Activated T-helper 2 cell treated with anti-CD3 and anti-CD28 coated beads, Interferon-gamma antibody, Interleukin-2, Interleukin-4, amounts not matched to agents 10 μg/mL and 5 μg/mL and 100 μg/mL, durations not matched to agents 14 hours and 24 hours and 36 hours (primary cell): Measurements from ENCODE around the gene PAPOLB. TPM values are rescaled to one million over a fixed set of nuclear protein-coding genes. Genes with fewer than 3 reads are reported as not detected.

ENCODE experiments used
- DNase-seq: peaks from one replicate; pipeline ENCODE4 v3.0.0; 2021; ENCODE audit warnings: low spot score
- H3K27ac Mint-ChIP-seq: one replicate; pipeline ENCODE4 v1.8.0; 2021; ENCODE audit warnings: mixed read lengths
- H3K27me3 Mint-ChIP-seq: one replicate; pipeline ENCODE4 v1.8.0; 2021; ENCODE audit warnings: low read depth, mixed read lengths
- H3K36me3 Mint-ChIP-seq: one replicate; pipeline ENCODE4 v1.8.0; 2021; ENCODE audit warnings: low read depth, mixed read lengths
- H3K4me1 Mint-ChIP-seq: one replicate; pipeline ENCODE4 v1.8.0; 2021; ENCODE audit warnings: low read depth, mixed read lengths
- H3K4me3 Mint-ChIP-seq: one replicate; pipeline ENCODE4 v1.8.0; 2021; ENCODE audit warnings: low read depth, mild to moderate bottlenecking, moderate library complexity, mixed read lengths
- H3K9me3 Mint-ChIP-seq: one replicate; pipeline ENCODE4 v1.8.0; 2021; ENCODE audit warnings: mixed read lengths
- intact Hi-C: fragments of 100-400 bp; cut with micrococcal nuclease; formaldehyde crosslinking; loops from one replicate; pipeline ENCODE4 v1.15.1; 2023
- total RNA-seq: library from RNA; stranded (reverse); gene quantifications from 2 replicates; pipeline ENCODE4 v1.2.3, GENCODE V29; 2022

The PAPOLB gene
- total RNA-seq, 1 donor from 2014 or later, result not detected

- no peak for DNase-seq
- no peaks in the 10 kb centered on the region for H3K4me1 Mint-ChIP-seq
- H3K4me3 Mint-ChIP-seq, result no peak overlapping the region
- H3K36me3 Mint-ChIP-seq, result no peaks in the 10 kb centered on the region
- no peaks in the 10 kb centered on the region for H3K9me3 Mint-ChIP-seq
- H3K27ac Mint-ChIP-seq, result no peak overlapping the region
- intact Hi-C loops, result no loop called here
- H3K27me3 Mint-ChIP-seq, result no peaks in the 10 kb centered on the region
These were observed 40.8 kb downstream of the PAPOLB start for GRCh38 chr7:4820967-4821471.

DNA sequence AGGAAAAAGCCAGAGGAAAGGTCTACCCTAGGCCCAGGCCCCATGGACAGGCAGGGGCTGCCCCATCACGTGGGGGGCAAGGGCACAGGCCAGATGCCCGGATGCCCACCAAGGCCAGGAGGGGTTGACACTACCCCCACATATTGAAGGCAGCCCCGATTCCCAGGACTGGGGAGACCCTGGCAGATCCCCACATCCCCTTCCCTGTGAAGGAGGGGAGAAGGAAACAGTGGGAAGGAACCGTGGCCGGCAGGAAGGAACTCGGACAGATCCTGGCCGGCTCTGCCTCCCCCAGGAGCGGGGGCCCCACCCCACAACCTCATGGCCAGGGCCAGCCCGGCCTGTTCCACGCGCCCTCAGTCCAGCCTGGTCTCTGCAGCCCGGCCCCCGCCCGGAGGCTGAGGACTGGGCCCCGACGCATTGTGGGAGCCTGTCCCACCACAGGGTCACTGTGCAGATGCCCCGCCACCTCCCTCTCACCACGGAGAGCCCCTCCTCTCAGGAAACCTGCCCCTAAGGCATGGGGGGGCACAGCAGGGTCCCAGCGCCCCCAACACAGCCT is 41.3 kb downstream of the PAPOLB start:
- Mint-ChIP-seq H3K9me3 (no peaks in the 10 kb centered on the region), H3K4me1 (no peaks in the 10 kb centered on the region), H3K27ac (no peak overlapping the region), H3K4me3 (no peak overlapping the region), H3K36me3 (no peaks in the 10 kb centered on the region), H3K27me3 (no peaks in the 10 kb centered on the region)
- intact Hi-C loops, result no loop called here
- no peak for DNase-seq

- no peak for DNase-seq
- Mint-ChIP-seq H3K4me1 (no peaks in the 10 kb centered on the region), H3K27ac (no peak overlapping the region), H3K9me3 (no peaks in the 10 kb centered on the region), H3K4me3 (no peak overlapping the region), H3K36me3 (no peaks in the 10 kb centered on the region), H3K27me3 (no peaks in the 10 kb centered on the region)
- intact Hi-C loops, result no loop called here
These were observed 42.0 kb downstream of the PAPOLB start for GRCh38 chr7:4819560-4820404.

- intact Hi-C loops, result no loop called here
- no peak for DNase-seq
- Mint-ChIP-seq H3K27ac (no peak overlapping the region), H3K27me3 (peaks cover 5% of the 10 kb centered on the region), H3K36me3 (no peaks in the 10 kb centered on the region), H3K4me1 (no peaks in the 10 kb centered on the region), H3K9me3 (no peaks in the 10 kb centered on the region), H3K4me3 (no peak overlapping the region)
These were observed 43.6 kb downstream of the PAPOLB start for GRCh38 chr7:4818000-4818794.

DNA sequence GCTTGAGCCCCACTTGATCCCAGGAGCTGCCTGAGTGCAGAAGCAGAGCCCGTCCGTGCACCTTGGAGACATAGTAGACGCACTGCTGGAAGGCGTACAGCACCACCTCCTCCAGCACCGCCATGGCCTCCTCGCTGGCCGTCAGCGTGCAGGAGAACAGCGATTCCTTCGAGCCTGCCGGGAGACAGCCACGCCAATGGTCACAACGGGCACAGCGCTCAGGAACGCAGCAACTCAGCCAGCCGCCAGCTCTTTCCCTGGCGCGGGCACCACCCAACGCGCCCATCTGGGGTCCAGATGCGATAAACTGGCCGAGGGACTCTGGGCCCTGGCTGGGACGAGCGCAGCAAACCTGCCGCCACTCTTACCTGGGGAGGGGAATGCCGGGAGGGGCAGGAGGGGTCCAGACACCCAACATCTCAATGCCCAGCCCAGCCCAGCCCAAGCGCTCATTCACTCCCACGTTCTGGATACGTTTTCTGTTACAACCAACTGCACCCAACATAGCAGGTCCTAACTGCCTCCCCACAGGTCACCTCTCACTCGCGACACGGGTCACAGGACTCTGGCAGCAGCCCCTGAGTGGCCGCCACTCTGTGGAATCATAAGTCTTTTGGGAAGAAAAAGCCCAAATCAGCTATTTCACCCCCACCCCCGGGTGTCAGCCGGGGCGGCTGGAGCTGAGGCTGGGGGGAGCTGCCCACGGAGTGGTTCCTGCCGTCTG is 44.5 kb downstream of the PAPOLB start:
- intact Hi-C loops, result no loop called here
- DNase-seq, result no peak
- H3K9me3 Mint-ChIP-seq, result peaks cover 5% of the 10 kb centered on the region
- no peak overlapping the region for H3K4me3 Mint-ChIP-seq
- H3K4me1 Mint-ChIP-seq, result no peaks in the 10 kb centered on the region
- no peak overlapping the region for H3K27ac Mint-ChIP-seq
- H3K36me3 Mint-ChIP-seq, result no peaks in the 10 kb centered on the region
- H3K27me3 Mint-ChIP-seq, result peaks cover 5% of the 10 kb centered on the region

DNA sequence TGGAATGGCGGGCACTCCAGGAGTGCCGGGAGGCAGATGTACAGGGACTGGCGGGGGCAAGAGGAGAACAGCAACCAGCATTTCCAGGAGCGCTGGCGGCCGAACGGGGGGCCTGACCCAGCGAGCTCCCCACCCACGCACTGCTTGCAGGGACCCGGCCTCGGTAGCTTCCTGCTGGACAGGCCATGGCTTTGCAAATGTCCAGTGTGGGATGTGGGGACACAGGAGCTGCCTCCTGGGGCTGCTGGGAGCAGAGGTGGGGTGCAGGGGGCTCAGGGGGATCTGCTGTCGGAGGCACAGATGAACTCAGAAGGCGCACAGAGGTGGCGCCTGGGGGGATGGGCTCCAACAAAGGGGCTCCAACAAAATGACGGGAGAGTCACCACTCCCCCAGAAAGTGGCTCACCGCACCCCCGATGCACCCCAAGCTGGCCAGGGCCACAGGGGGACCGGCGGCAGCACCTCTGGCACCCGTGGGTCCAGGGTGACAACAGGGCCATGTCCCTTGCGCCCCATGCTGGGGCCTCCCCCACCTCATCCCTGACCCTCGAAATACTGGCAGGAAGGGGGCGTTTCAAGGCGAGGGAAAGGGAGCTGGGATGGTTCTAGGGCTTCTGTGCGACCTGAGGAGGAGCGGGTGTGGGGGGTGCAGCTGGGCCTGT is 45.3 kb downstream of the PAPOLB start:
- peaks cover 5% of the 10 kb centered on the region for H3K9me3 Mint-ChIP-seq
- no peaks in the 10 kb centered on the region for H3K4me1 Mint-ChIP-seq
- H3K27ac Mint-ChIP-seq, result no peak overlapping the region
- intact Hi-C loops, result no loop called here
- H3K27me3 Mint-ChIP-seq, result peaks cover 5% of the 10 kb centered on the region
- H3K4me3 Mint-ChIP-seq, result no peak overlapping the region
- no peaks in the 10 kb centered on the region for H3K36me3 Mint-ChIP-seq
- DNase-seq, result no peak

GRCh38 chr7:4815609-4816418 is 46.0 kb downstream of the PAPOLB start:
- DNase-seq, result no peak
- Mint-ChIP-seq H3K36me3 (no peaks in the 10 kb centered on the region), H3K4me1 (no peaks in the 10 kb centered on the region), H3K9me3 (peaks cover 5% of the 10 kb centered on the region), H3K27ac (no peak overlapping the region), H3K4me3 (no peak overlapping the region), H3K27me3 (peaks cover 5% of the 10 kb centered on the region)
- intact Hi-C loops, result no loop called here

DNA sequence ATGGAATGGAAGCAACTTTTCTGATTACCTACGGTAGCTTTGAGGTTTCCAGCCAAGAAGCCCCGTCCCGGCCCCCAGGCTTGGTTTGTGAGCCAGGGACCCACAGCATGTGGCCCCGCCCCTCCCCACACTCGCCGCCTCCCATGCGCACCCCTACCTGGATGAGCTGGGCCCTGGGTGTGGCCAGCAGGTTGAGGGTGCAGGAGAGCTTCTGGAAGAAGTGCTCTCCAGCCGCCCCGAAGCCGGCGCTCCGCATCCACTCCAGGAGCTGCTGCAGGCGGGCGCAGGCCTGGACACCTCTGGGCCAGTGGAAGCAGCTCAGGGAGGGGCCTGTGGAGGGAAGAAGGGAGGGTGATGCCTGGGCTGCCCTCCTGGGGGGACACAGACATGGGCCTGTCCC is 46.7 kb downstream of the PAPOLB start:
- Mint-ChIP-seq H3K4me1 (no peaks in the 10 kb centered on the region), H3K4me3 (no peak overlapping the region), H3K36me3 (no peaks in the 10 kb centered on the region), H3K27me3 (peaks cover 8% of the 10 kb centered on the region), H3K27ac (no peak overlapping the region), H3K9me3 (peaks cover 5% of the 10 kb centered on the region)
- intact Hi-C loops, result no loop called here
- no peak for DNase-seq

- H3K4me1 Mint-ChIP-seq, result no peaks in the 10 kb centered on the region
- H3K27ac Mint-ChIP-seq, result no peak overlapping the region
- no peaks in the 10 kb centered on the region for H3K36me3 Mint-ChIP-seq
- H3K9me3 Mint-ChIP-seq, result peaks cover 5% of the 10 kb centered on the region
- intact Hi-C loops, result no loop called here
- no peak for DNase-seq
- H3K4me3 Mint-ChIP-seq, result no peak overlapping the region
- peaks cover 11% of the 10 kb centered on the region for H3K27me3 Mint-ChIP-seq
These were observed 47.4 kb downstream of the PAPOLB start for GRCh38 chr7:4814433-4814832.

DNA sequence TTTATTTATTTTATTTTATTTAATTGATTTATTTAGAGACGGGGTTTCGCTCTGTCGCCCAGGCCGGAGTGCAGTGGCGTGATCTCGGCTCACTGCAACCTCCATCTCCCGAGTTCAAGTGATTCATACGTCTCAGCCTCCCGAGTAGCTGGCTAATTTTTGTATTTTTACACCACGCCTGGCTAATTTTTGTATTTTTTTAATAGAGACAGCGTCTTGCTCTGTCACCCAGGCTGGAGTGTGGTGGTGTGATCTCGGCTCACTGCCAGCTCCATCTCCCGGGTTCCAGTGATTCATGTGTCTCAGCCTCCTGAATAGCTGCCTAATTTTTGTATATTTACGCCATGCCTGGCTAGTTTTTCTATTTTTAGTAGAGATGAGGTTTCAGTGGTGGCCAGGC is 52.2 kb downstream of the PAPOLB start:
- H3K27ac Mint-ChIP-seq, result no peak overlapping the region
- H3K4me3 Mint-ChIP-seq, result no peak overlapping the region

GRCh38 chr7:4809091-4809591 is 52.7 kb downstream of the PAPOLB start:
- Mint-ChIP-seq H3K4me3 (no peak overlapping the region), H3K27me3 (peaks cover 32% of the 10 kb centered on the region), H3K4me1 (no peaks in the 10 kb centered on the region), H3K9me3 (peaks cover 5% of the 10 kb centered on the region), H3K36me3 (no peaks in the 10 kb centered on the region), H3K27ac (no peak overlapping the region)
- intact Hi-C loops, result no loop called here
- DNase-seq, result no peak

More for the DNA sequence above, 52.2 kb downstream of the PAPOLB start:
- H3K36me3 Mint-ChIP-seq, result no peaks in the 10 kb centered on the region
- H3K4me1 Mint-ChIP-seq, result no peaks in the 10 kb centered on the region
- DNase-seq, result no peak
- H3K9me3 Mint-ChIP-seq, result peaks cover 5% of the 10 kb centered on the region
- intact Hi-C loops, result no loop called here
- H3K27me3 Mint-ChIP-seq, result peaks cover 34% of the 10 kb centered on the region
